NCI-H446 treated with DMSO at 0.1 percent for 48 hours (cell line): ENCODE data around the gene MYO3B.
"Not testable (repeated sequence)": the region's sequence is repeated elsewhere in the genome, so short reads cannot be mapped to it uniquely, and the experiment has no call there.

ENCODE experiments used
- DNase-seq: peaks from one replicate; lab custom pipeline; 2025; lab: John Stamatoyannopoulos, UW

Gene MYO3B

DNA sequence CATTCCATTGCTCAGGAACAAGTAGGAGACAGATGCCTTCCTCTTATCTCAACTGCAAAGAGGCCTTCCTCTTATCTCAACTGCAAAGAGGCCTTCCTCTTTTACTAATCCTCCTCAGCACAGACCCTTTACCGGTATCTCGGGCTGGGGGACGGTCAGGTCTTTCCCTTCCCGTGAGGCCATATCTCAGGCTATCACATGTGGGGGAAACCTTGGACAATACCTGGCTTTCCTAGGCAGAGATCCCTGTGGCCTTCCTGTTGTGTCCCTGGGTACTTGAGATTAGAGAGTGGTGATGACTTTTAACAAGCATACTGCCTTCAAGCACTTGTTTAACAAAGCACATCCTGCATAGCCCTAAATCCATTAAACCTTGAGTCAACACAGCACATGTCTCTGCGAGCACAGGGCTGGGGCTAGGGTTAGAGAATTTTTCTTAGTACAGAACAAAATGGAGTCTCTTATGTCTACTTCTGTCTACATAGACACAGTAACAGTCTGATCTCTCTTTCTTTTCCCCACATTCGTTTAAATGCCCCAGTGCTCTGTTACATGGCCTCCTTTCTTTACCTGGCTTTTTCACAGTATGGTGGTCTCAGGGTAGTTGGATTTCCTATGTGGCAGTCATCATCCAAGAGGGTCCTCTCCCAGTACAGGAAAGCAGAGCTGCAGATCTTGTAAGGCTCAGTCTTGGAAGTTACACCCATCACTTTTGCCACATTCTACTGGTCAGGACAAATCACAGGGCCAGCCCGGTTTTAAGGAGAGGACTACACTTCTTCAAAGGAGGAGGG is 86.0 kb downstream of the MYO3B start:
- DNase-seq, result not testable (repeated sequence)

DNA sequence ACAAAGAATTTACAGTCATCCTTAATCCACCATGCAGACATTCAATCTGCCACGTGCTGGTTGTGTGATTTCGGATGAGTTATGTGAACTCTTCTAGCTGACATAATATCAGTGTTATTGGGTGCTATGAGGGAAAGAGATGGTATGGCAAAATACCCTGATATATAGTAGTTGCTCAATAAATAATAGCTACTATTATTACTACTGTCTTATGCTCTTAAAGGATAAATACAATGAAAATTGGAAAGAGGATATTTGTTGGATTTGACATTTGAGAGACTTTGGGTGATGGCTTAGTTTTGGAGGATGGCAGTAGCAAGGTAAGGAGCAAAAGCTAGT is 86.5 kb downstream of the MYO3B start:
- DNase-seq, result no peak

DNA sequence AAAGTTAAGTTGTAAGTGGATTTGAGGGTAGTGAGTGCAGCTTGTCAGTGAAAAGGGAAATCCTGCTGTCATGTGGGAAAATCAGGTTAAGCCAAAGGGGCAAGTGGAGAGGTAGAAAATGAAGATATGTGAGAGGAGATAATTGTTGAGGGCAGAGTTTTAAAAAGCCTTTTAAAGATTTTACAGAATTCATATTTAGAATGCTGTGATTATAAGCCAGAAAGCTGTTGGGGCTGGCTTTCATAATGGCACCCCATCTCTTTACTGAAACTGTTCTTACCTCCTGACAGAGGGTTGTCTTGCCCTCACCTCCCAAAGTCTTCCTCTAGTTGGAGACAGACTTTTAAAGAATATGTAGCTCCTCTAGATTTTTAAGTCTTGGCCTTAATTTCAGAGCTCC is 86.9 kb downstream of the MYO3B start:
- DNase-seq, result no peak

DNA sequence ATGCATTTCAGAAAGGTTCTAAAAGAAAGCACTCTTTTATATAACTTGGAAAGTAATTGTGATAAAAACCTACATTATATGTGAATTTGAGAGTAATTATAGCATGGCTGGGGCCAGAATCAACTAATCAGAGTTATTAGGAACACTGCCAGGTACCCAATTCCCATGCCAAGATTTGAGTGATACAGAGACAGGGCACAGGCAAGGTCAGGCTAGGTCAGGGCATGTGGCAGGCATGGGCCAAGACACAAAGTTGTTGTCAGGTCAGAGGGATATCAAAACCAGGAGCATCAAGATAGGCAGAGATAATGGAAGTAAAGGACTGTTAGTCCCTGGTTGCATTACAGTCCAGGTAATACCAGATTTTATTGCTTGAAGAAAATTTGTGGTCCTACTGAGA is 87.4 kb downstream of the MYO3B start:
- DNase-seq, result no peak

DNA sequence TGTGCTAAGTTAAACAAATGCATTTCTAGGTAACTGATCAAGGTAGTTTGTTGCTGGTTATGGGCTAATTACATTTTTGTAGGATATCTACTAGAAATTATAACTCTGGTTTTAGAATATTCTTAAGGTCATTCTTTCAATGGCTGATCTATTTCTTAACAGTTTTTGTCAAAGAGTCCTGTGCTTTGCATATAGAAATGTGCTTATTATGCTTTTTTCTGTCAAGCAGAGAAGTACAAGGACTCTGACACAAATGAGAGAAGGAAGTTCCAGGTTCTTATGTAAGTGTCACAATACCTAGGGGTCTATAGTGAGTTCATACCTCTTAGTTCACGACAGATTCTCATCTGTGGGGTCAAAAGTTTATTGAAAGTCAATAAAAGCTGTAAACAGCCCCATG is 88.4 kb downstream of the MYO3B start:
- DNase-seq, result no peak

DNA sequence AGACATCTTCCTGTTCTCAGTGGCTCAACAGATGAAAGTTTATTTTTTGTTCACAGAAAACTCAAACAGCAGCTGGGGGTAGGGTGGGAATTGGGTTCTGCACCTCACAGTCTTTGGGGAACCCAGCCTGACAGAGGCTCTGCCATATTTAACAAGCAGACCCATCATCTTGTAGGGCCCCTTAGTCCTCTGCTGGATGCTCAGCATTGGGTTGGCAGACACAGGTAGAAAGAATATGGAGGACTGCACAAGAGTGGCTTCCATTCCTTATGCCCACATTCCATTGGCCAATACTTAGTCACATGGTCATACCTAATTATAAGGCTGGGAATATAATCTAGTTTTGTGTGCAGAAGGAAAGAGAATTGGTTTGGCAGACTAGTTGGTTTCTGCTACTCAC is 89.1 kb downstream of the MYO3B start:
- DNase-seq, result no peak

DNA sequence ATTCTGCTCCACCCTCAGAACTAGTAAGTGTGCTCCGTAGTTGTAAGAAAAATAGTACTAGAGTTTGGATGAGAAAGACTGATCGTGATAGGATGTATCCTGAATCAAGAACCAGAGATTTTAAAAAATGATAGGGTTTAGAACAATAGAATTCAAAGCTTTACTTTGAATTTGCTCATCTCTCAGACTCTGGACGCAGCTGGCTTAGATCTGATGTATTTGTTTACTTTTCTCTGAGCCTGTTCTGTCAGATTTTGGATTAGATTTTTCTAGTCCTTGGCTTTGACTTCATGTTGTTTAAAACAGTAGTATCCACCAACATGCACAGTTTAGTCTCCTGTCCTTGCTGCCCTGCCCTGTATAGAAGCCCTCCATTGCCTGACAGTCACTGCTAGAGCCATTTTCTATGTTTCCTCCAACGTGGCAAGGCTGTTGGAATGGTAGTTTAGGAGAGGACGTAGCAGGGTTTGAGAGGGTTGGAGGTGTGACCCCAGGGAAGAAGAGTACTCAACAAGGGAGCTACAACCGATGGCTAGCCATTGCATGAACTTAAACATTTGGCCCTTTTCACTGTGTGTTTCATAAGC is 92.4 kb downstream of the MYO3B start:
- DNase-seq, result no peak

DNA sequence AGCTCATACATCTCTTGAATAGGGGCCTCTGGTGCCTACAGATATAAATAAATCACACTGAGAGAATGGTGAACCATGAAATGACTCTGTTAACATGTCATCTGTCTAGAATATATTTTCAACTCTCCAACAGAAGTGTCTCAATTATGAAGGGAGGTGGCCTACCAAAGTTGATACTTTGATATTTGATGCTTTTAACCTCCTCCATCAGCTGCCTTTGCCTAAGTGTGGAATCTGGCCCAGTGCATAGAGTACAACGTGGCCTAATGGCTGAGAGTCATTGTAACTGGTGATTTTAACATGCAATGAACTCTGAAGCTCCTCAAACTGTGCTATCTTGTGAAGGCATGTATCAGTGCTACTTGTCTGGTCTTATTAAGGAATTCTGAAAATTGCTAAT is 93.4 kb downstream of the MYO3B start:
- no peak for DNase-seq

DNA sequence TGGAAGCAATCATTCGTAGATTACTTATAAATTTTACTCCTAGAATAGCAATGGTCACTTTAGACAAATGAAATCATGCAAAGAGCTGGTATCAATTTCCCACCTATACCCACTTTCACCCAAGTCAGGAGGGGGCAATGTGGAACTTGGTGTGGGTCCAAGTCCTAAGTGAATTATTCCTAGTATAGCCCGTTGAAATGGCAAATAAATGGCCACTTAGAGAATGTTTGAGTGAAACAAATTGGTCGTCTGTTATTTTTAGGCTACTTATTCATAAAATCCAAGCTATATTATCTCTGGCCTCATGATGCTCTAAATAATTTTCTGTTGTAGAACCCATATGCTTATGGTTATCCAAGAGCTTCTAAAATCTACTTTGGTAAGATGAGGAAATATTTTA is 98.1 kb downstream of the MYO3B start:
- no peak for DNase-seq

DNA sequence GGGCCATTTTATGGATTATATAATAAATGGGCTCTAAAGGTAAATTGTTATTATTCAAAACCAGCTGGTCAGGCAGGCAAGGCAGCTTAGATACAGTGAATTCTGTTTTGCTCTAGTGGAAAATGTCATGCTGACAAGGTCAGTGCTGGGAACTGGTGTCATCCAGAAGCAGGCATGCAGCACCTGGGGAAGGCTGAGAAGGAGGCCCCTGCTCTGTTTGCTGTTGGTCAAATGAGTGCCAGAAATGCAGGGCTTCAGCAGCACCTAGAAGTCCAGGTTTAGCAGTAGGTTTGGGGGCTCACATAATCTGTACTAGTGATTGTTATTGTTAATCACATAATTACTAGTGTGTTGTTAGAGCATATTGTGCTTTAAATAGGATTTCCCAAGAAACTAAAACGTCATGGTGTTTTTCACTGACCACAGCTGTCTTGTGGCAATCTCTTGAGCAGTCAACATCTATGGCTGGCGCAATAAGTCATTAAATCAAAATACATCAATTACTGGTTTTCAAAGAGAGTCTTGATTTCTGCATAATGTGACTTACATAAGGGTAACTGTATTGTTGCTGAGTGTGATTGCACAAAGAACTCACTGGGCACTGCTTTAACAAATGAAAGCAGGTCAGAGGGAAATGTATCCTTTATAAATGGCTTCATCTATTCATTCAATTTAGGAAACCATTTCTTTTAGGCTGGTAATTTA is 99.1 kb downstream of the MYO3B start:
- no peak for DNase-seq

DNA sequence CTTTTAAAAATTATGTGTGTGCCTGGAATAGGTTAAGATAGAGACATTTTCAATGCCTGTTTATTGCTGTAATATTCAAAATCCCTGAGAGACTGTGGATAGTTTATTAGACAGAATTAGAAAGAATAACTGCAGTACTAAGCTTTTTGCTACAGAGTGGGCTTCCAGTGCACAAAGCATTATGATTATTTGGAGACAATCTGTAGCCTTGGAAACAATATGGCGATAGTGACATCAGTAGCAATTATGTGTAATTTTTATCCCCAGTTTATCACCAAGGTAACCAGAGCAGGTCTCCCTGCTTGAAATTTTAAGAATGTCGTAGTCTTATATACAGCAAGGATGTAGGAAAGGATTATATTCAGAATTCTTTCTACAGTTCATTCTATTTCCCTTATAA is 100.0 kb downstream of the MYO3B start:
- no peak for DNase-seq

DNA sequence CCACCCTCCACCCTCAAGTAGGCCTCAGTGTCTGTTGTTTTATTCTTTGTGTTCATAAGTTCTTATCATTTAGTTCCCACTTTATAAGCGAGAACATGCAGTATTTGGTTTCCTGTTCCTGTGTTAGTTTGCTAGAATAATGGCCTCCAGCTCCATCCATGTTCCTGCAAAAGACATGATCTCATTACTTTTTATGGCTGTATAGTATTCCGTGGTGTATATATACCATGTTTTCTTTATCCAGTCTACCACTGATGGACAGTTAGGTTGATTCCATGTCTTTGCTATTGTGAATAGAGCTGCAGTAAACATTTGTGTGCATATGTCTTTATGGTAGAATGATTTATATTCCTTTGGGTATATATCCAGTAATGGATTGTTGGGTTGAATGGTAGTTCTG is 101.7 kb downstream of the MYO3B start:
- DNase-seq, result not testable (repeated sequence)

DNA sequence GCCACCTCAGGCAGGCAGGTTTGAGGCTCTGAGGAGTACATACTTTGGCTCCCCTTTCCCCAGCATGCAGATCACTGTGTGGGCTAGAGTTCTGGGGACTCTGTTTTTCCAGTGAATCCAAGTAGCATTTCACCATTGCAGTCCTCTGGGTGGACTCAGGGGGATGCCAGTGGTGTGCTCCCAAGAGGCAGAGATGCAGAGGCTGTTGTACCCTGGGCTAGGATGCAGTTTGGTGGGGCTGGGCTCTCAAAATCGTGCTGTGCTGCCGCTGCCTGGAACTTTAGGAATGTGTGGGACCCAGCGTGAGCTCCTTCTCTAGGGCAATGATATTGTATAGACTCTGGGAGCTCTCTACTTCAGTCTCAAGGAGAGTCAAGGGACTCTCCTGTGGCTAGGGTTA is 104.9 kb downstream of the MYO3B start:
- no peak for DNase-seq

DNA sequence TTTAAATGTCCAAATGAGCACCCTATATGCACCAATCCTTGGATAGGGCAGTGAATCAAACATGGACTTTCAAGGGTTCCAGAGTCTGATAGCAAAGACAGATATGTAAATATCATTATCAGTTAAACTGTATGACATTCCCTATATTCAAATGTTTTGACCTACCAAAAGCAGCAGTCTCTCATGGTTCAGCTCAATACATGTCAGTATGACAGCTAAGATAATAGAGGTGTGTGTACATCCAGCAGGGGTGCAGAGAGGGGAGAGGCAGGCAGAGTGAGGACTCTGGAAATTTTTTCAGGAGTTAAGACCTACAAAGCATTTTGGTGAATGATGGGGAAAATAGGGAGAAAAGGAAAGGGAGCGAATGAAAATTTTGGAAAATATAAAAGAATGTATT is 106.3 kb downstream of the MYO3B start:
- DNase-seq, result no peak

DNA sequence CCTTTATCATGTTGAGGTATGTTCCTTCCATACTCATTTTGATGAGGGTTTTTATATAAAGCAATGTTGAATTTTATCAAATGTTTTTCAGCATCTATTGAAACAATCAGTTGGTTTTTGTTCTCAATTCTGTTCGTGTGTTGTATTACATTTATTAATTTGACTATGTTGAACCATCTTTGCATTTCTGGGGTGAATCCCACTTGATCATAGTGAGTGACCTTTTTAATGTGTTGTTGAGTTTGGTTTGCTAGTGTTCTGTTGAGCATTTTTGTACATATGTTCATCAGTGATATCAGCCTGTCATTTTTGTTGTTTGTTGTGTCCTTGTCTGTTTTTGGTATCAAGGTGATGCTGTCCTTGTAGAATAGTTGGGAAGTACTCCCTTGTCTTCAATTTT is 110.9 kb downstream of the MYO3B start:
- DNase-seq, result no peak

DNA sequence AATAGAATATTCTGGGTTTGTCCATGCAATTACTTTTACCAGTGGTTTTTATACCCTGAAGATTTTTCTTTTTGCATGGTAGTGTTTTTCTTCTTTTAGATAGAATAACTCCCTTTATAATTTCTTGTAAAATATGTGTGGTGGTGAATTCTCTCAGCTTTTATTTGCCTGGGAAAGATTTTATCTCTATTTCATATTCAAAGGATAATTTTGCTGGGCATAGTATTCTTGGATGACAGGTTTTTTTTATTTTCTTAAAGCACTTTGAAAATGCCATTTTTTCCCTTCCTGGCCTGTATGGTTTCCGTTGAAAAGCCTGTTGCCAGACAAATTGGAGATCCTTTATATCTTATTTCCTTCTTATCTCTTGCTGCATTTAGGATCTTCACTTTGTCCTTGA is 113.5 kb downstream of the MYO3B start:
- no peak for DNase-seq

DNA sequence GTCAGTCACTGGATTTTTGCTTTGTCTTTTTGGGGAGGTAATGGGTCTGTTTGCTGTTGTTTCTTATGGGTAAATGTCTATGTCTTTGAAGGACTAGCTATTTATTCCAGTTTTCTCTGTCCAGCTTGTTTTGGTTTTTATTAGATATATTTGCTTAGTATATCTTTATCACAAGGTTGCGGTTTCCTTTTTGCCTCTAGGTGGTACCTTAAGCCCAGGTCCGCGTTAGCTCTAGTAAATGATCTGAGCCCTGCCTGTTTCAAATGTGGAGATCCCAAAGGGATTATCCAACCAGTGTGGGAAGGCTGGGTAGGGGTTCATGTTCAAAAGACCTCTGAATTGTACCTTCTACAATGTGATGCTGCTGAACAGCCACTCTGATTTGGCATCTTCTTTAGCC is 114.5 kb downstream of the MYO3B start:
- DNase-seq, result no peak

DNA sequence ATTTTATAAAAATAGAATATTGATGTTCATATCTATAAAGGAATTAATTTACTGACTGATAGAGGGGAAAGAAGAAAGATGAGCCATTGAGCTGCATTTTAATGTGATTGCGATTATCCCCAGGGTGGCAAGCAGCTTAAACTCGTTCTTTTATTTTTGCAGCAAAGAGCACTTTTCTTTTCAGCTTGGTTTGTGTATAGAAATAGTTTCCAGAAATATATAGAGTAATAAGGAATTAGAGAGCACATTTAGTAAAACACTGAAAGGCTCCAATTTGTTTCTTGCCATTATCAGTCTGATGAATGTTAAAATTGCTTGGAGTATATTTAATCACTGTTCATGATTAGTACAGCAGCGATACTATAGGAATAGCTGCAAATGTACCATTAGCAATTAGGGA is 119.5 kb downstream of the MYO3B start:
- no peak for DNase-seq

DNA sequence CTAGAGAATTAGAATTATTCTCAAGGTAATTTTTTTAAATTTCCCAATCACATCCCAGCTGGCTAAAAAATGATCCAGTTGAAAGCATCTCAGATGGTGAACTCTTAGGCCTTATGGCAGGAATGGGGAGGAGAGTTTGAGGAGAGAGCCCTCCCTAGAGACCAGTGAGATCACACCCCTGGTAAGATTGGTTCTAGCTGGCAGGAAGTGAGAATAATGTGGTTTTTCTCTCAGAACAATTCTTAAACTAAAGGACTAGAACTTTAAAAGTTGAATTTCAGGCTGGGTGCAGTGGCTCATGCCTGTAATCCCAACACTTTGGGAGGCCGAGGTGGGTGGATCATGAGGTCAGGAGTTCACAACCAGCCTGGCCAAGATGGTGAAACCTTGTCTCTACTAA is 120.2 kb downstream of the MYO3B start:
- no peak for DNase-seq

DNA sequence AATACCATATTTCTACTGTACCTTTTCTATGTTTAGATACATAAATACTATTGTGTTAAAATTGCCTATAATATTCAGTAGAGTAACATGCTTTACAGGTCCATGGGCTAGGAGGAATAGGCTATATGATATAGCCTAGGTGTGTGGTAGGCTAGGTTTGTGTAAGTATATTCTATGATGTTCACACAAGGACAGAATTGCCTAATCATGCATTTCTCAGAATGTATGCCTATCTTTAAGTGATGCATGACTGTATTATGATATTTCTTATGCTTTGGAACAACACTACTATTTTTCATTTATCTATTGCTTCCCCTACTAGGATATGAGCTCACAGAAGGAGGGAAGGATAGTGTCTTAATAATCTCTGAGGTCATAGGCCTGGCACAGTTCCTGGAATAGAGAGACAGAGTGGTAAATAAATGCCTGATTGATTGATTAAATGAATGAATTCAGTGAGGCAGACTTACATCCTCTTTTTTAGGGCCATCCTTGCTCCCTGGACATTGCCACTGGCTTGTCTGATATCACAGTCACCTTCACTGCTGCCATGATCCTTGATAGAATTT is 121.0 kb downstream of the MYO3B start:
- DNase-seq, result peak; percentile 16

DNA sequence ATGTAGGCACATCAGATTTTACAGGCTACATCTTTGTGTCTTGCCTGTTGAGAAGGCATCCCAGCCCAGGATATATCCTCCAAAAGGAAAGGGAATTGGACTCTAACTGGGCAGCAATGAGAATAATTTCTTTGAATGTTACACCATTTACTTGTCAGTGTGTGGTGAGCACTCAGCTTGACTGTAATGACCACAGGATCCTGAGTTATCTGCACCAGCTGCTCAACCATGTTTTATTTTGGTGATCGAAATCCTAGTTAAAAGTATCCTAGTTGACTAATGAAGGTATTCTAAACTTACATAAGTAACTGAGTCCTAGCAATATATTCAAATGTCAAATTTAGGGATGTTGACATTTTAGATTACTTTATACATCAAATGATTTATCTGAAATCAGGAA is 123.0 kb downstream of the MYO3B start:
- no peak for DNase-seq

DNA sequence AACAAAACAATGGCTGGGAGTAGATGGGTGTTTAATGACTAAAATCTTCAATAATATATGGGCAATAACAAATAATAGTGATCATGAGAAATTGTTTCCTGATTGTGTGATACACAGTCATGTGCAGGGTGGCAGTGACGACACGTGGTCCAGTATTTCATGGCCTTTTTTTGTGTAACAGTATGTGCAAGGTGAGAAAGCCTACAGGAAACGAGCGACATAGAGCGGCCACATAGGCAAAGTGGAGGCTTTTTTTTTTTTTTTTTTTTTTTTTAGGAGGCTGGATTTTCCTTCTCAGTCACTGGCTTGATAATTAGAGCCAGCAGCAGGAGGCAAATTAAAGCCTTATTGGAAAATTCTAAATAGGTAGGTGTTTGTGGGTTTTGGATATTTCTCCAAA is 123.7 kb downstream of the MYO3B start:
- no peak for DNase-seq

DNA sequence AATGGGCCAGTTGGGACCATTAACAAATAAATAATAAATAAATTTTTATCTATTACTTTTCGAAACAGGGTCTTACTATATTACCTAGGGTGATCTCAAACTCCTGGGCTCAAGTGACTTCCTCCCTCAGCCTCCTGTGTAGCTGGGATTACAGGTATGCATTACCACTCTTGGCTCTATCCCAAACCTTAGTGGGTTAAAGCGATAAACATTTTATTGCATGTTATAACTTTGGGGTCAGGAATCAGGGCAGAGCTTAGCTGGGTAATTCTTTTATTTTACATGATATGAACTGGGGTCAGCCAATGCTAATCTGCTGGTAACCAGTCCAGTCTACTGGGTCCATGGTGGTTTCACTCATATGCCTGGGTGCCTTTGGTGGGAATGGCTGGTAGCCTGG is 127.8 kb downstream of the MYO3B start:
- DNase-seq, result no peak
